HEK293 (cell line): ENCODE results near the gene LKAAEAR1.

ENCODE experiments used
- GLI2 ChIP-seq: fragments of 450-650 bp; formaldehyde crosslinking; IDR thresholded peaks from 2 replicates; pipeline ENCODE4; 2017; ENCODE audit warnings: missing biosample characterization, missing genetic modification characterization, low read depth, borderline replicate concordance
- GLI4 ChIP-seq: fragments of 450-650 bp; formaldehyde crosslinking; IDR thresholded peaks from 2 replicates; pipeline ENCODE4 v1.5.1; 2016; ENCODE audit warnings: missing biosample characterization, missing genetic modification characterization
- HOXD13 ChIP-seq: sonication (generic); formaldehyde crosslinking; IDR thresholded peaks from 2 replicates; pipeline ENCODE4 v1.8.0; 2022; ENCODE audit warnings: missing genetic modification reagents, borderline replicate concordance
- KLF10 ChIP-seq: fragments of 450-650 bp; IDR thresholded peaks from 2 replicates; pipeline ENCODE4 v1.5.1; 2018; ENCODE audit warnings: missing biosample characterization, mild to moderate bottlenecking, missing genetic modification characterization
- SP7 ChIP-seq: fragments of 450-650 bp; formaldehyde crosslinking; IDR thresholded peaks from 2 replicates; pipeline ENCODE4 v1.5.1; 2016; ENCODE audit warnings: missing biosample characterization, missing genetic modification characterization
- TCF7L2 ChIP-seq: IDR thresholded peaks from 2 replicates; pipeline ENCODE4 v1.6.1; 2011; ENCODE audit warnings: low read depth, mild to moderate bottlenecking, inconsistent platforms, low read length, moderate library complexity, borderline replicate concordance
- YY1 ChIP-seq: fragments of 450-650 bp; formaldehyde crosslinking; IDR thresholded peaks from 2 replicates; pipeline ENCODE4 v1.5.1; 2018; ENCODE audit warnings: missing biosample characterization, missing genetic modification characterization
- ZBTB1 ChIP-seq: fragments of 450-650 bp; formaldehyde crosslinking; IDR thresholded peaks from 2 replicates; pipeline ENCODE4 v1.5.1; 2016; ENCODE audit warnings: missing biosample characterization, missing genetic modification characterization
- ZBTB17 ChIP-seq: fragments of 450-650 bp; formaldehyde crosslinking; IDR thresholded peaks from 2 replicates; pipeline ENCODE4 v1.5.1; 2016; ENCODE audit warnings: missing biosample characterization, missing genetic modification characterization
- ZNF138 ChIP-seq: fragments of 450-650 bp; formaldehyde crosslinking; IDR thresholded peaks from 2 replicates; pipeline ENCODE4 v1.5.1; 2016; ENCODE audit warnings: missing biosample characterization, missing genetic modification characterization, borderline replicate concordance
- ZNF157 ChIP-seq: fragments of 450-650 bp; formaldehyde crosslinking; IDR thresholded peaks from 2 replicates; pipeline ENCODE4 v1.5.1; 2016; ENCODE audit warnings: missing biosample characterization, missing genetic modification characterization
- ZNF169 ChIP-seq: fragments of 450-650 bp; formaldehyde crosslinking; IDR thresholded peaks from 2 replicates; pipeline ENCODE4 v1.5.1; 2016; ENCODE audit warnings: missing biosample characterization, missing genetic modification characterization
- ZNF202 ChIP-seq: fragments of 450-650 bp; formaldehyde crosslinking; IDR thresholded peaks from 2 replicates; pipeline ENCODE4 v1.5.1; 2016; ENCODE audit warnings: missing biosample characterization, missing genetic modification characterization, borderline replicate concordance
- ZNF214 ChIP-seq: fragments of 450-650 bp; formaldehyde crosslinking; IDR thresholded peaks from 2 replicates; pipeline ENCODE4 v1.5.1; 2017; ENCODE audit warnings: missing biosample characterization, mild to moderate bottlenecking, missing genetic modification characterization, borderline replicate concordance
- ZNF354C ChIP-seq: fragments of 450-650 bp; formaldehyde crosslinking; IDR thresholded peaks from 2 replicates; pipeline ENCODE4 v1.5.1; 2016; ENCODE audit warnings: missing biosample characterization, missing genetic modification characterization, low read depth, borderline replicate concordance
- ZNF610 ChIP-seq: fragments of 450-650 bp; formaldehyde crosslinking; IDR thresholded peaks from 2 replicates; pipeline ENCODE4 v1.5.1; 2016; ENCODE audit warnings: missing biosample characterization, missing genetic modification characterization, borderline replicate concordance
- ZNF701 ChIP-seq: fragments of 450-650 bp; formaldehyde crosslinking; IDR thresholded peaks from 2 replicates; pipeline ENCODE4 v1.5.1; 2016; ENCODE audit warnings: missing biosample characterization, missing genetic modification characterization
- TF ChIP-seq, protein P1 (sequence below): fragments of 450-650 bp; formaldehyde crosslinking; IDR thresholded peaks from 2 replicates; pipeline ENCODE4 v1.5.1; 2016; ENCODE audit warnings: missing biosample characterization, missing genetic modification characterization
- TF ChIP-seq, protein P2 (sequence below): fragments of 450-650 bp; formaldehyde crosslinking; IDR thresholded peaks from 2 replicates; pipeline ENCODE4 v1.5.1; 2016; ENCODE audit warnings: missing biosample characterization, missing genetic modification characterization, borderline replicate concordance
- TF ChIP-seq, protein P3 (sequence below): IDR thresholded peaks from 2 replicates; pipeline ENCODE4 v1.6.1; 2011; ENCODE audit warnings: mild to moderate bottlenecking, low read depth, low read length, borderline replicate concordance
- TF ChIP-seq, protein P4 (sequence below): fragments of 450-650 bp; formaldehyde crosslinking; IDR thresholded peaks from 2 replicates; pipeline ENCODE4 v1.5.1; 2017; ENCODE audit warnings: missing biosample characterization, missing genetic modification characterization
- TF ChIP-seq, protein P5 (sequence below): fragments of 450-650 bp; formaldehyde crosslinking; IDR thresholded peaks from 2 replicates; pipeline ENCODE4 v1.5.1; 2016; ENCODE audit warnings: missing biosample characterization, missing genetic modification characterization, borderline replicate concordance
- TF ChIP-seq, protein P6 (sequence below): fragments of 450-650 bp; formaldehyde crosslinking; IDR thresholded peaks from 2 replicates; pipeline ENCODE4 v1.5.1; 2017; ENCODE audit warnings: missing biosample characterization, missing genetic modification characterization

LKAAEAR1 gene

DNA sequence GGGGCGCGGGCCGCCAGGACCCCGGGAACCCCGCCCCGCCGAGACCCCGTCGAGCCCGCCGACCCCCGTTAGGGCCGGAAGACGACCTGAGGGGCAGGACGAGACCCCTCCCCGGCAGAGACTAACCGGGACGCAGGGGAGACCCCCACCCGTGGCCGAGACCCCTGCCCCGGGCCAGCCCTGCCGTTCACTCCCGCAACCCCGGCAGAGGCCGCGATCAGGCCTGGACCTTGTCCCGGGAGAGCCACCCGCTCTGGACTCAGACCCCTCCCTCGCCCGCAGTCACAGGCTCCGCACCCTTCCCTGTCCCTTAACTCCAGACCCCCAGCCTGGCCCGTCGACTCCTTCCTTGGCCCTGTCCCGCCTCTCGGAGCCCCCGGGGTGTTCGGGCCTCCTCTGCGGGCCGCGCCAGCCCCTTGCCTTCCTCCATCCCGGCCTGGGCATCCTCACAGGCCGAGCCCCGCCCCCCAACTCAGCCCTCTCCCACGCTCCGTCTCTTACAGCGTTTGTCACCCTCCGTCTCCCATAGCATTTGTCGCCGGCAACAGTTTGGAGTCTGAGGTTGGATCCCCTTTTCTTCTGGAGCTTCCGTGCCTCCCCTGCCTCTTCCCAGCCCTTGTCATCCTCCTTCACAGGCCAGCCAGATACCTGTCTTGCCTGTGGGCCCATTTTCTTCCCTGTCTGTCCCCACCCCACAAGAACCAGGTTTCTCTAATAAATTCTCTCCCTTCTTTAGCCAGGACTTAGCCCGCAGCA is 20.6 kb downstream of the LKAAEAR1 start (continued):
- TF ChIP-seq, protein P1, sequence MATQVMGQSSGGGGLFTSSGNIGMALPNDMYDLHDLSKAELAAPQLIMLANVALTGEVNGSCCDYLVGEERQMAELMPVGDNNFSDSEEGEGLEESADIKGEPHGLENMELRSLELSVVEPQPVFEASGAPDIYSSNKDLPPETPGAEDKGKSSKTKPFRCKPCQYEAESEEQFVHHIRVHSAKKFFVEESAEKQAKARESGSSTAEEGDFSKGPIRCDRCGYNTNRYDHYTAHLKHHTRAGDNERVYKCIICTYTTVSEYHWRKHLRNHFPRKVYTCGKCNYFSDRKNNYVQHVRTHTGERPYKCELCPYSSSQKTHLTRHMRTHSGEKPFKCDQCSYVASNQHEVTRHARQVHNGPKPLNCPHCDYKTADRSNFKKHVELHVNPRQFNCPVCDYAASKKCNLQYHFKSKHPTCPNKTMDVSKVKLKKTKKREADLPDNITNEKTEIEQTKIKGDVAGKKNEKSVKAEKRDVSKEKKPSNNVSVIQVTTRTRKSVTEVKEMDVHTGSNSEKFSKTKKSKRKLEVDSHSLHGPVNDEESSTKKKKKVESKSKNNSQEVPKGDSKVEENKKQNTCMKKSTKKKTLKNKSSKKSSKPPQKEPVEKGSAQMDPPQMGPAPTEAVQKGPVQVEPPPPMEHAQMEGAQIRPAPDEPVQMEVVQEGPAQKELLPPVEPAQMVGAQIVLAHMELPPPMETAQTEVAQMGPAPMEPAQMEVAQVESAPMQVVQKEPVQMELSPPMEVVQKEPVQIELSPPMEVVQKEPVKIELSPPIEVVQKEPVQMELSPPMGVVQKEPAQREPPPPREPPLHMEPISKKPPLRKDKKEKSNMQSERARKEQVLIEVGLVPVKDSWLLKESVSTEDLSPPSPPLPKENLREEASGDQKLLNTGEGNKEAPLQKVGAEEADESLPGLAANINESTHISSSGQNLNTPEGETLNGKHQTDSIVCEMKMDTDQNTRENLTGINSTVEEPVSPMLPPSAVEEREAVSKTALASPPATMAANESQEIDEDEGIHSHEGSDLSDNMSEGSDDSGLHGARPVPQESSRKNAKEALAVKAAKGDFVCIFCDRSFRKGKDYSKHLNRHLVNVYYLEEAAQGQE (tag by site-specific recombination): no peak
- TF ChIP-seq YY1 (tag by site-specific recombination) (peak; percentile 24; the same call in 1 of the 2 replicates), SP7 (tag by site-specific recombination) (no peak), KLF10 (tag by site-specific recombination) (no peak), ZNF138 (tag by site-specific recombination) (0 out of 2 replicates have a peak, but pooled peaks have one; percentile 7), ZNF202 (tag by site-specific recombination) (no peak), ZBTB1 (tag by site-specific recombination) (no peak), TCF7L2 (no peak), ZNF169 (tag by site-specific recombination) (no peak), ZNF610 (no peak), HOXD13 (CRISPR knock-in tag) (no peak), ZNF354C (tag by site-specific recombination) (no peak), ZNF701 (tag by site-specific recombination) (no peak), ZNF214 (tag by site-specific recombination) (no peak), ZNF157 (tag by site-specific recombination) (no peak), GLI4 (tag by site-specific recombination) (no peak), GLI2 (tag by site-specific recombination) (no peak), ZBTB17 (tag by site-specific recombination) (peak; percentile 61)
- TF ChIP-seq, protein P2, sequence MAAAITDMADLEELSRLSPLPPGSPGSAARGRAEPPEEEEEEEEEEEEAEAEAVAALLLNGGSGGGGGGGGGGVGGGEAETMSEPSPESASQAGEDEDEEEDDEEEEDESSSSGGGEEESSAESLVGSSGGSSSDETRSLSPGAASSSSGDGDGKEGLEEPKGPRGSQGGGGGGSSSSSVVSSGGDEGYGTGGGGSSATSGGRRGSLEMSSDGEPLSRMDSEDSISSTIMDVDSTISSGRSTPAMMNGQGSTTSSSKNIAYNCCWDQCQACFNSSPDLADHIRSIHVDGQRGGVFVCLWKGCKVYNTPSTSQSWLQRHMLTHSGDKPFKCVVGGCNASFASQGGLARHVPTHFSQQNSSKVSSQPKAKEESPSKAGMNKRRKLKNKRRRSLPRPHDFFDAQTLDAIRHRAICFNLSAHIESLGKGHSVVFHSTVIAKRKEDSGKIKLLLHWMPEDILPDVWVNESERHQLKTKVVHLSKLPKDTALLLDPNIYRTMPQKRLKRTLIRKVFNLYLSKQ: no peak
- TF ChIP-seq, protein P3, sequence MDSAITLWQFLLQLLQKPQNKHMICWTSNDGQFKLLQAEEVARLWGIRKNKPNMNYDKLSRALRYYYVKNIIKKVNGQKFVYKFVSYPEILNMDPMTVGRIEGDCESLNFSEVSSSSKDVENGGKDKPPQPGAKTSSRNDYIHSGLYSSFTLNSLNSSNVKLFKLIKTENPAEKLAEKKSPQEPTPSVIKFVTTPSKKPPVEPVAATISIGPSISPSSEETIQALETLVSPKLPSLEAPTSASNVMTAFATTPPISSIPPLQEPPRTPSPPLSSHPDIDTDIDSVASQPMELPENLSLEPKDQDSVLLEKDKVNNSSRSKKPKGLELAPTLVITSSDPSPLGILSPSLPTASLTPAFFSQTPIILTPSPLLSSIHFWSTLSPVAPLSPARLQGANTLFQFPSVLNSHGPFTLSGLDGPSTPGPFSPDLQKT: no peak
- TF ChIP-seq, protein P4, sequence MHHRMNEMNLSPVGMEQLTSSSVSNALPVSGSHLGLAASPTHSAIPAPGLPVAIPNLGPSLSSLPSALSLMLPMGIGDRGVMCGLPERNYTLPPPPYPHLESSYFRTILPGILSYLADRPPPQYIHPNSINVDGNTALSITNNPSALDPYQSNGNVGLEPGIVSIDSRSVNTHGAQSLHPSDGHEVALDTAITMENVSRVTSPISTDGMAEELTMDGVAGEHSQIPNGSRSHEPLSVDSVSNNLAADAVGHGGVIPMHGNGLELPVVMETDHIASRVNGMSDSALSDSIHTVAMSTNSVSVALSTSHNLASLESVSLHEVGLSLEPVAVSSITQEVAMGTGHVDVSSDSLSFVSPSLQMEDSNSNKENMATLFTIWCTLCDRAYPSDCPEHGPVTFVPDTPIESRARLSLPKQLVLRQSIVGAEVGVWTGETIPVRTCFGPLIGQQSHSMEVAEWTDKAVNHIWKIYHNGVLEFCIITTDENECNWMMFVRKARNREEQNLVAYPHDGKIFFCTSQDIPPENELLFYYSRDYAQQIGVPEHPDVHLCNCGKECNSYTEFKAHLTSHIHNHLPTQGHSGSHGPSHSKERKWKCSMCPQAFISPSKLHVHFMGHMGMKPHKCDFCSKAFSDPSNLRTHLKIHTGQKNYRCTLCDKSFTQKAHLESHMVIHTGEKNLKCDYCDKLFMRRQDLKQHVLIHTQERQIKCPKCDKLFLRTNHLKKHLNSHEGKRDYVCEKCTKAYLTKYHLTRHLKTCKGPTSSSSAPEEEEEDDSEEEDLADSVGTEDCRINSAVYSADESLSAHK (tag by site-specific recombination): no peak
- TF ChIP-seq, protein P5, sequence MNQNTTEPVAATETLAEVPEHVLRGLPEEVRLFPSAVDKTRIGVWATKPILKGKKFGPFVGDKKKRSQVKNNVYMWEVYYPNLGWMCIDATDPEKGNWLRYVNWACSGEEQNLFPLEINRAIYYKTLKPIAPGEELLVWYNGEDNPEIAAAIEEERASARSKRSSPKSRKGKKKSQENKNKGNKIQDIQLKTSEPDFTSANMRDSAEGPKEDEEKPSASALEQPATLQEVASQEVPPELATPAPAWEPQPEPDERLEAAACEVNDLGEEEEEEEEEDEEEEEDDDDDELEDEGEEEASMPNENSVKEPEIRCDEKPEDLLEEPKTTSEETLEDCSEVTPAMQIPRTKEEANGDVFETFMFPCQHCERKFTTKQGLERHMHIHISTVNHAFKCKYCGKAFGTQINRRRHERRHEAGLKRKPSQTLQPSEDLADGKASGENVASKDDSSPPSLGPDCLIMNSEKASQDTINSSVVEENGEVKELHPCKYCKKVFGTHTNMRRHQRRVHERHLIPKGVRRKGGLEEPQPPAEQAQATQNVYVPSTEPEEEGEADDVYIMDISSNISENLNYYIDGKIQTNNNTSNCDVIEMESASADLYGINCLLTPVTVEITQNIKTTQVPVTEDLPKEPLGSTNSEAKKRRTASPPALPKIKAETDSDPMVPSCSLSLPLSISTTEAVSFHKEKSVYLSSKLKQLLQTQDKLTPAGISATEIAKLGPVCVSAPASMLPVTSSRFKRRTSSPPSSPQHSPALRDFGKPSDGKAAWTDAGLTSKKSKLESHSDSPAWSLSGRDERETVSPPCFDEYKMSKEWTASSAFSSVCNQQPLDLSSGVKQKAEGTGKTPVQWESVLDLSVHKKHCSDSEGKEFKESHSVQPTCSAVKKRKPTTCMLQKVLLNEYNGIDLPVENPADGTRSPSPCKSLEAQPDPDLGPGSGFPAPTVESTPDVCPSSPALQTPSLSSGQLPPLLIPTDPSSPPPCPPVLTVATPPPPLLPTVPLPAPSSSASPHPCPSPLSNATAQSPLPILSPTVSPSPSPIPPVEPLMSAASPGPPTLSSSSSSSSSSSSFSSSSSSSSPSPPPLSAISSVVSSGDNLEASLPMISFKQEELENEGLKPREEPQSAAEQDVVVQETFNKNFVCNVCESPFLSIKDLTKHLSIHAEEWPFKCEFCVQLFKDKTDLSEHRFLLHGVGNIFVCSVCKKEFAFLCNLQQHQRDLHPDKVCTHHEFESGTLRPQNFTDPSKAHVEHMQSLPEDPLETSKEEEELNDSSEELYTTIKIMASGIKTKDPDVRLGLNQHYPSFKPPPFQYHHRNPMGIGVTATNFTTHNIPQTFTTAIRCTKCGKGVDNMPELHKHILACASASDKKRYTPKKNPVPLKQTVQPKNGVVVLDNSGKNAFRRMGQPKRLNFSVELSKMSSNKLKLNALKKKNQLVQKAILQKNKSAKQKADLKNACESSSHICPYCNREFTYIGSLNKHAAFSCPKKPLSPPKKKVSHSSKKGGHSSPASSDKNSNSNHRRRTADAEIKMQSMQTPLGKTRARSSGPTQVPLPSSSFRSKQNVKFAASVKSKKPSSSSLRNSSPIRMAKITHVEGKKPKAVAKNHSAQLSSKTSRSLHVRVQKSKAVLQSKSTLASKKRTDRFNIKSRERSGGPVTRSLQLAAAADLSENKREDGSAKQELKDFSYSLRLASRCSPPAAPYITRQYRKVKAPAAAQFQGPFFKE (tag by site-specific recombination): no peak
- TF ChIP-seq, protein P6, sequence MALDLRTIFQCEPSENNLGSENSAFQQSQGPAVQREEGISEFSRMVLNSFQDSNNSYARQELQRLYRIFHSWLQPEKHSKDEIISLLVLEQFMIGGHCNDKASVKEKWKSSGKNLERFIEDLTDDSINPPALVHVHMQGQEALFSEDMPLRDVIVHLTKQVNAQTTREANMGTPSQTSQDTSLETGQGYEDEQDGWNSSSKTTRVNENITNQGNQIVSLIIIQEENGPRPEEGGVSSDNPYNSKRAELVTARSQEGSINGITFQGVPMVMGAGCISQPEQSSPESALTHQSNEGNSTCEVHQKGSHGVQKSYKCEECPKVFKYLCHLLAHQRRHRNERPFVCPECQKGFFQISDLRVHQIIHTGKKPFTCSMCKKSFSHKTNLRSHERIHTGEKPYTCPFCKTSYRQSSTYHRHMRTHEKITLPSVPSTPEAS (tag by site-specific recombination): no peak
